GM18507 (cell line): Measurements from ENCODE around the gene HEPH.
"Not testable (repeated sequence)": the region's sequence is repeated elsewhere in the genome, so short reads cannot be mapped to it uniquely, and the experiment has no call there.

Experiments
- DNase-seq: peaks from one replicate; pipeline ENCODE4 v3.0.0; 2011; ENCODE audit warnings: low read depth; ENCODE audit not compliant: insufficient read length; ENCODE audit errors: extremely low spot score
- FAIRE-seq: peaks from 2 replicates; lab custom pipeline; 2011; peaks lifted over from hg19 to GRCh38; lab: Jason Lieb, UNC

The HEPH gene

GRCh38 chrX:66200855-66201795, 37.1 kb downstream of the HEPH start:
- DNase-seq (no peak), FAIRE-seq (peak; percentile 53)

GRCh38 chrX:66203114-66203513, 39.1 kb downstream of the HEPH start:
- DNase-seq (no peak), FAIRE-seq (peak; percentile 15)

- FAIRE-seq (no peak), DNase-seq (no peak)
Measured at GRCh38 chrX:66221856-66222255, 57.8 kb downstream of the HEPH start.

DNA sequence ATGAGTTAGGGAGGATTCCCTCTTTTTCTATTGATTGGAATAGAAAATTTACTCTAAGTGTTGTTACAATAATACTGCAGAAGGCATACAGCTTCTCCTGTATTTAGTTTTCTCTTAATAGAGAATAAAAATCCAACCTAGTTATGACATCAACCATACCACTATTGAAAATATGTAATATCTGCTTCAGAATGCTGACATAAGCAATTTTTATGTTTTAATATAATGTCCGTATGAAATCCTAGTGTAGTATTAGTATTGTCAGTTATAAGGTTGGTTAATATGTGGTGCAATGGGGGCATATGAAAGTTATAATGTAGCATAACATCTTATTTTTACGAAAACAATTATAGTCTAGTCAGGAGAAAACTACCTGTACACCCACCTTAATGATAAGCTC, 68.2 kb downstream of the HEPH start:
- DNase-seq (no peak), FAIRE-seq (no peak)

GRCh38 chrX:66233209-66233608, 69.2 kb downstream of the HEPH start:
- no peak for DNase-seq
- no peak for FAIRE-seq

GRCh38 chrX:66233904-66234303, 69.9 kb downstream of the HEPH start:
- FAIRE-seq, DNase-seq: not testable (repeated sequence)

GRCh38 chrX:66255359-66255967, 91.4 kb downstream of the HEPH start:
- DNase-seq (no peak), FAIRE-seq (no peak)

DNA sequence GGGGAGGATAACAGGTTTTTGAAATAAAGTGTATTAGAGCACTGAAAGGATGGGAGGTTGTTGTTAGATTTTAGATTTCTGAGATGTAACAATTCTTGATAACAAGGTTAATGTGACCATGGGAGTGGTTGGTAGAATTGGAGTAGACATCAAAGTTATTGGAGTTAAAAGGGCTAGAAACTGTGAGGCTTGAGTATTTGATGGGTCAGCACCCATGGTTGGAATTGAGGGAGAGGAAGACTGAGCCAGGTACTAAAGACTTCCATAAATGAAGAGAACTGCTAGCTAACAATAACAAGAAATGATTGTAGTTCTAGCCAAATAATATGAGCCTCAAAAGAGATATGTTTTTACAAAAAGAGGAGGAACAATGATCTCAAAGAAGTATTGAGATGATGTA, 98.8 kb downstream of the HEPH start:
- DNase-seq, result no peak
- no peak for FAIRE-seq
